Esophagus muscularis mucosa (tissue), 3 donors: ENCODE data around the gene RCAN1.

Experiments used
- POLR2A ChIP-seq: fragments of 450-650 bp; IDR thresholded peaks from one replicate; pipeline ENCODE4 v1.6.1; 2017; ENCODE audit warnings: antibody characterized with exemption, moderate library complexity, mild to moderate bottlenecking, low read depth
- POLR2AphosphoS5 ChIP-seq, 2 donors: sonication (generic); formaldehyde crosslinking; IDR thresholded peaks; one replicate each; pipeline ENCODE4 v1.6.1; 2017; ENCODE audit warnings: antibody characterized with exemption in 2 of 2
- TF ChIP-seq, protein P1 (sequence below), 3 experiments: fragments of 200-600 bp in 2 of 3; fragments of 450-650 bp in 1 of 3; sonication (generic) in 2 of 3; IDR thresholded peaks; one replicate each; pipeline ENCODE4 v1.5.1; 2017 to 2019; ENCODE audit warnings: antibody characterized with exemption in 3 of 3, mild to moderate bottlenecking in 2 of 3, moderate library complexity in 1 of 3

GRCh38 chr21:34661848-34662247 is 46.9 kb upstream of the RCAN1 start:
- TF ChIP-seq, protein P1, sequence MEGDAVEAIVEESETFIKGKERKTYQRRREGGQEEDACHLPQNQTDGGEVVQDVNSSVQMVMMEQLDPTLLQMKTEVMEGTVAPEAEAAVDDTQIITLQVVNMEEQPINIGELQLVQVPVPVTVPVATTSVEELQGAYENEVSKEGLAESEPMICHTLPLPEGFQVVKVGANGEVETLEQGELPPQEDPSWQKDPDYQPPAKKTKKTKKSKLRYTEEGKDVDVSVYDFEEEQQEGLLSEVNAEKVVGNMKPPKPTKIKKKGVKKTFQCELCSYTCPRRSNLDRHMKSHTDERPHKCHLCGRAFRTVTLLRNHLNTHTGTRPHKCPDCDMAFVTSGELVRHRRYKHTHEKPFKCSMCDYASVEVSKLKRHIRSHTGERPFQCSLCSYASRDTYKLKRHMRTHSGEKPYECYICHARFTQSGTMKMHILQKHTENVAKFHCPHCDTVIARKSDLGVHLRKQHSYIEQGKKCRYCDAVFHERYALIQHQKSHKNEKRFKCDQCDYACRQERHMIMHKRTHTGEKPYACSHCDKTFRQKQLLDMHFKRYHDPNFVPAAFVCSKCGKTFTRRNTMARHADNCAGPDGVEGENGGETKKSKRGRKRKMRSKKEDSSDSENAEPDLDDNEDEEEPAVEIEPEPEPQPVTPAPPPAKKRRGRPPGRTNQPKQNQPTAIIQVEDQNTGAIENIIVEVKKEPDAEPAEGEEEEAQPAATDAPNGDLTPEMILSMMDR (IDR thresholded peaks at IDR 0.05): no peak
- TF ChIP-seq POLR2AphosphoS5 (IDR thresholded peaks at IDR 0.05) (no peak), POLR2A (no peak)
